H9 (cell line): Measurements from ENCODE around the gene NT5C. TPM values are rescaled to one million over a fixed set of nuclear protein-coding genes. Genes with fewer than 3 reads are reported as not detected.

Source experiments
- DNase-seq: peaks from one replicate; pipeline ENCODE4 v3.0.0-alpha.2; 2017
- H2AFZ ChIP-seq: one replicate; pipeline ENCODE4 v1.6.1; 2013; ENCODE audit warnings: mild to moderate bottlenecking, low read length, control low read depth, moderate library complexity
- H2AK5ac ChIP-seq: 2 replicates; pipeline ENCODE4 v1.6.1; 2013; ENCODE audit warnings: low read length, control low read depth, mixed read lengths; ENCODE audit not compliant: insufficient read length
- H2BK120ac ChIP-seq: one replicate; pipeline ENCODE4 v1.6.1; 2013; ENCODE audit warnings: low read depth, mild to moderate bottlenecking, low read length, control low read depth, inconsistent platforms; ENCODE audit not compliant: poor library complexity, severe bottlenecking
- H2BK12ac ChIP-seq: 2 replicates; pipeline ENCODE4 v1.6.1; 2013; ENCODE audit warnings: low read length, control low read depth, mixed read lengths, low read depth; ENCODE audit not compliant: insufficient read length
- H2BK15ac ChIP-seq: 2 replicates; pipeline ENCODE4 v1.6.1; 2013; ENCODE audit warnings: low read depth, low read length, control low read depth
- H2BK20ac ChIP-seq: one replicate; pipeline ENCODE4 v1.6.1; 2013; ENCODE audit warnings: low read depth, mild to moderate bottlenecking, low read length, control low read depth, inconsistent platforms; ENCODE audit not compliant: poor library complexity, severe bottlenecking
- H2BK5ac ChIP-seq: 2 replicates; pipeline ENCODE4 v1.6.1; 2013; ENCODE audit warnings: low read length, control low read depth, mixed read lengths; ENCODE audit not compliant: insufficient read length
- H3K14ac ChIP-seq: 2 replicates; pipeline ENCODE4 v1.6.1; 2013; ENCODE audit warnings: low read length, control low read depth; ENCODE audit not compliant: insufficient read depth
- H3K18ac ChIP-seq: 2 replicates; pipeline ENCODE4 v1.6.1; 2013; ENCODE audit warnings: low read depth, mild to moderate bottlenecking, mixed read lengths, low read length, control low read depth; ENCODE audit not compliant: insufficient read length
- H3K23ac ChIP-seq: 2 replicates; pipeline ENCODE4 v1.6.1; 2013; ENCODE audit warnings: low read length, control low read depth, mixed read lengths, low read depth; ENCODE audit not compliant: insufficient read length
- H3K23me2 ChIP-seq: 2 replicates; pipeline ENCODE4 v1.6.1; 2013; ENCODE audit warnings: low read depth, mild to moderate bottlenecking, mixed read lengths, low read length, control low read depth; ENCODE audit not compliant: insufficient read length, poor library complexity, severe bottlenecking
- H3K27ac ChIP-seq: 2 replicates; pipeline ENCODE4 v1.5.1; 2013; ENCODE audit warnings: low read length, control low read depth, mixed read lengths, low read depth; ENCODE audit not compliant: insufficient read length
- H3K27me3 ChIP-seq: 2 replicates; pipeline ENCODE4 v1.6.1; 2013; ENCODE audit warnings: low read length, control low read depth, inconsistent platforms; ENCODE audit not compliant: insufficient read depth
- H3K4ac ChIP-seq: 2 replicates; pipeline ENCODE4 v1.6.1; 2013; ENCODE audit warnings: low read depth, mild to moderate bottlenecking, control low read depth, inconsistent platforms, low read length, moderate library complexity
- H3K4me1 ChIP-seq: 2 replicates; pipeline ENCODE4 v1.6.1; 2013; ENCODE audit warnings: low read length, control low read depth, inconsistent platforms; ENCODE audit not compliant: insufficient read depth
- H3K4me2 ChIP-seq: 2 replicates; pipeline ENCODE4 v1.6.1; 2013; ENCODE audit warnings: low read length, control low read depth, mixed read lengths; ENCODE audit not compliant: insufficient read length, insufficient read depth
- H3K56ac ChIP-seq: 2 replicates; pipeline ENCODE4 v1.6.1; 2013; ENCODE audit warnings: low read depth, mild to moderate bottlenecking, mixed read lengths, low read length, control low read depth; ENCODE audit not compliant: insufficient read length
- H3K79me1 ChIP-seq: 2 replicates; pipeline ENCODE4 v1.6.1; 2013; ENCODE audit warnings: low read depth, mild to moderate bottlenecking, moderate library complexity, low read length, control low read depth, inconsistent platforms; ENCODE audit not compliant: insufficient read depth, poor library complexity, severe bottlenecking
- H3K79me2 ChIP-seq: 2 replicates; pipeline ENCODE4 v1.6.1; 2013; ENCODE audit warnings: low read length, control low read depth, inconsistent platforms; ENCODE audit not compliant: insufficient read depth
- H3K9ac ChIP-seq: 2 replicates; pipeline ENCODE4 v1.6.1; 2013; ENCODE audit warnings: low read length, control low read depth, mixed read lengths; ENCODE audit not compliant: insufficient read length; ENCODE audit errors: extremely low read depth
- H3K9me3 ChIP-seq: one replicate; pipeline ENCODE4 v1.6.1; 2013; ENCODE audit warnings: low read depth, low read length, inconsistent platforms; ENCODE audit not compliant: control insufficient read depth
- H3T11ph ChIP-seq: one replicate; pipeline ENCODE4 v1.6.1; 2013; ENCODE audit warnings: mild to moderate bottlenecking, low read length, control low read depth, inconsistent platforms
- H4K20me1 ChIP-seq: one replicate; pipeline ENCODE4 v1.6.1; 2013; ENCODE audit not compliant: control insufficient read depth, insufficient read length, insufficient read depth
- H4K5ac ChIP-seq: 2 replicates; pipeline ENCODE4 v1.6.1; 2013; ENCODE audit warnings: low read depth, mild to moderate bottlenecking, mixed read lengths, low read length, control low read depth; ENCODE audit not compliant: insufficient read length
- H4K8ac ChIP-seq: replicated peaks from 2 replicates; pipeline ENCODE4 v1.6.1; 2013; ENCODE audit warnings: low read length, control low read depth, mixed read lengths, low read depth; ENCODE audit not compliant: insufficient read length
- H4K91ac ChIP-seq: 2 replicates; pipeline ENCODE4 v1.6.1; 2013; ENCODE audit warnings: low read depth, mild to moderate bottlenecking, moderate library complexity, mixed read lengths, low read length, control low read depth; ENCODE audit not compliant: insufficient read length
- H3K27ac Mint-ChIP-seq, 3 experiments: 2 replicates in 2 of 3; 3 replicates in 1 of 3; pipeline ENCODE4 v1.8.0; 2020 to 2021; ENCODE audit warnings: mixed read lengths in 3 of 3, mild to moderate bottlenecking in 1 of 3, moderate library complexity in 1 of 3
- H3K27me3 Mint-ChIP-seq: 2 replicates; pipeline ENCODE4 v1.8.0; 2021; ENCODE audit warnings: low read depth, mild to moderate bottlenecking, moderate library complexity, mixed read lengths
- H3K36me3 Mint-ChIP-seq, 3 experiments: 2 replicates in 2 of 3; 3 replicates in 1 of 3; pipeline ENCODE4 v1.8.0; 2020 to 2021; ENCODE audit warnings: low read depth in 3 of 3, mixed read lengths in 3 of 3; ENCODE audit not compliant: insufficient read depth in 1 of 3
- H3K4me1 Mint-ChIP-seq, 2 experiments: 2 replicates each; pipeline ENCODE4 v1.8.0; 2020; ENCODE audit warnings: mixed read lengths in 2 of 2
- H3K4me3 Mint-ChIP-seq, 2 experiments: 2 replicates in 1 of 2; 3 replicates in 1 of 2; pipeline ENCODE4 v1.8.0; 2020 to 2021; ENCODE audit warnings: mild to moderate bottlenecking in 2 of 2, mixed read lengths in 2 of 2, moderate library complexity in 1 of 2
- H3K9me3 Mint-ChIP-seq, 2 experiments: 2 replicates in 1 of 2; 3 replicates in 1 of 2; pipeline ENCODE4 v1.8.0; 2020; ENCODE audit warnings: mild to moderate bottlenecking in 2 of 2, mixed read lengths in 2 of 2, moderate library complexity in 1 of 2
- CTCF ChIP-seq: fragments of 200-600 bp; sonication (generic); conservative IDR thresholded peaks from 3 replicates; pipeline ENCODE4 v1.8.0; 2021; ENCODE audit warnings: antibody characterized with exemption, mild to moderate bottlenecking
- WGBS: extraction: QIAGEN DNeasy Blood & Tissue Kit; methylation state at CpG from one replicate; pipeline ENCODE4 v1.1.7; 2013; ENCODE audit warnings: missing lambda C conversion rate, low lambda C conversion rate, mixed read lengths; ENCODE audit not compliant: insufficient read length; ENCODE audit errors: extremely low coverage; 5-methylcytosine and 5-hydroxymethylcytosine counted together
- total RNA-seq: library from RNA; stranded (reverse); gene quantifications from 2 replicates; pipeline ENCODE4 v1.2.1, GENCODE V29; 2021

NT5C gene
- total RNA-seq, 1 experiment from 2014 or later: 77.7 TPM

GRCh38 chr17:75146592-75146991 is 15.1 kb upstream of the NT5C start:
- Histone ChIP-seq H4K8ac (no peak overlapping the region), H2AK5ac (no peak overlapping the region), H2BK20ac (no peak overlapping the region), H2BK12ac (no peak overlapping the region), H3K4me2 (no peak overlapping the region), H2BK120ac (no peak overlapping the region), H3K23me2 (no peaks in the 10 kb centered on the region), H3K27ac (no peak overlapping the region), H3K14ac (no peak overlapping the region), H3K18ac (no peak overlapping the region), H2BK15ac (no peak overlapping the region), H4K5ac (no peak overlapping the region), H3K27me3 (no peaks in the 10 kb centered on the region), H4K91ac (no peak overlapping the region), H4K20me1 (no peaks in the 10 kb centered on the region), H3T11ph (no peak overlapping the region), H2AFZ (no peak overlapping the region), H3K79me1 (peaks cover 16% of the 10 kb centered on the region), H3K23ac (no peak overlapping the region), H3K9me3 (no peaks in the 10 kb centered on the region), H2BK5ac (no peak overlapping the region), H3K56ac (no peak overlapping the region), H3K9ac (no peak overlapping the region), H3K4me1 (no peaks in the 10 kb centered on the region; the same call in 1 of the 2 replicates), H3K79me2 (peaks cover 20% of the 10 kb centered on the region; the same call in 1 of the 2 replicates), H3K4ac (no peak overlapping the region)
- 0 out of 7 replicates have a peak overlapping the region, but pooled peaks of 1 of the 3 experiments have one; percentile 3 for H3K27ac Mint-ChIP-seq
- no CpG with 5 or more reads among the region's 3 CpGs for WGBS
- H3K4me3 Mint-ChIP-seq: no peak overlapping the region
- H3K4me1 Mint-ChIP-seq: peaks cover 3 to 12% of the 10 kb centered on the region in 2 experiments
- H3K9me3 Mint-ChIP-seq: no peaks in the 10 kb centered on the region
- H3K27me3 Mint-ChIP-seq: no peaks in the 10 kb centered on the region
- no peak for DNase-seq
- no peak for TF ChIP-seq CTCF
- peaks cover 59 to 73% (median 73%) of the 10 kb centered on the region in 3 experiments for H3K36me3 Mint-ChIP-seq
